ENCODE data around the gene LPCAT4. TPM values are rescaled to one million over a fixed set of nuclear protein-coding genes. Genes with fewer than 3 reads are reported as not detected.
"Not testable (repeated sequence)": the region's sequence is repeated elsewhere in the genome, so short reads cannot be mapped to it uniquely, and the experiment has no call there.

Gene LPCAT4, protein sequence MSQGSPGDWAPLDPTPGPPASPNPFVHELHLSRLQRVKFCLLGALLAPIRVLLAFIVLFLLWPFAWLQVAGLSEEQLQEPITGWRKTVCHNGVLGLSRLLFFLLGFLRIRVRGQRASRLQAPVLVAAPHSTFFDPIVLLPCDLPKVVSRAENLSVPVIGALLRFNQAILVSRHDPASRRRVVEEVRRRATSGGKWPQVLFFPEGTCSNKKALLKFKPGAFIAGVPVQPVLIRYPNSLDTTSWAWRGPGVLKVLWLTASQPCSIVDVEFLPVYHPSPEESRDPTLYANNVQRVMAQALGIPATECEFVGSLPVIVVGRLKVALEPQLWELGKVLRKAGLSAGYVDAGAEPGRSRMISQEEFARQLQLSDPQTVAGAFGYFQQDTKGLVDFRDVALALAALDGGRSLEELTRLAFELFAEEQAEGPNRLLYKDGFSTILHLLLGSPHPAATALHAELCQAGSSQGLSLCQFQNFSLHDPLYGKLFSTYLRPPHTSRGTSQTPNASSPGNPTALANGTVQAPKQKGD
- total RNA-seq: 10 to 100 TPM in 2 of 4 donors, 1 to 10 TPM in 2; 2.4 to 73.1 (median 7.3) TPM

DNA sequence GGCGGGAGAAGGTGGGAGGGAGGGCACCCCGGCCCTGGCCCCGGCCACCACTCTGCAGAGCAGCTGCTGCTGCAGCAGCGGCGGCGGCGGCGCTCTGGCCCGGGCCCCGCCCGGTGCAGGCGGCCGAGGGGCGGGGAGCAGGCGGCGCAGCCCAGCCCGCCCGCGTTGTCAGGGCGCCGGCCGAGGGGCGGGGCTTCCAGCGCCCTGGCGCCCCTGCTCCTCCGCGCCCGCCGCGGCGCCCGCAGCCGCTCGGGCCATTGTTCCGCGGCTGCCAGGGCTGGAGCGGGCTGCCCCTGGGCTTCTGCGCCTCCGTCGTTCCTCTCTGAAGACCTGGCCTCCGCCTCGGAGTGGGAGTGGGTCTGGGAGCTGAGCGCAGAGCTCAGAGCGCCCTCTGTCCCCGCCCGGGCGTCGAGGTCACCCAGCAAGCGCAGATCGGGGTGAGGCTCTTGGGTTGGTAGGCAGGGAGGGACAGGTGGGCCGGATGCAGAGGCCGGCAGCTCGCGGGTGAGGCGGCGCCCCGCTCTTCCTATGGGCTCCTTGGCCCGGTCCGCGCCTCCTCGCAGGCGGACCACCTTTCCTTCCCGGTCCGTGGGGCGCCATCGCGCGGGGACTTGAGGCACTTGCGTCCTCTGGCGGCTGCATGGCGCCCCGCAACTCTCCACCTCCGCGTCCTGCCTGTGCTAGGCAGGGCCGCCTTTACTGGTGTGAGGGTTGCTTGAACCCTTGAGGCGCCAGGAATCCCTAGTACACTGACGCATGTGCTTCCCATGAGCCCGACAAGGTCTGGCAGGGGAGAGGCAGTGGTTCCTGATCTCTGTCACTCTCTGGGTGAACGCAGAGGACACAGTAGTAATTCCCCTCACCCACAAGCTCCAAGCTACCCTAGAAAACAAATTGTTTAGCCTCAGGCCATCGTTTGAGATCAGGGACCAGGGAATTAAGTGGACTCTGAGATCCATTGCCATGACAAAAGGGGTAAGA, at the start of gene LPCAT4:
LPCAT4 (minus strand) TSS at position 96 of the 981 bp plus-strand sequence. CDS start 96 bp downstream, outside the sequence.
- Histone ChIP-seq H3K27ac (peak within 1 kb of the TSS; percentile 95 to 98), H3K27me3 (no peaks in the 10 kb centered on the region), H3K4me1 (no peaks in the 10 kb centered on the region), H3K36me3 (no peaks in the 10 kb centered on the region), H3K4me3 (peak within 1 kb of the TSS; percentile 89 to 97), H3K9me3 (no peaks in the 10 kb centered on the region)
- peak in 1 of 2 donors; percentile 69 for TF ChIP-seq POLR2A (IDR thresholded peaks at IDR 0.05)
- TF ChIP-seq, protein P1, sequence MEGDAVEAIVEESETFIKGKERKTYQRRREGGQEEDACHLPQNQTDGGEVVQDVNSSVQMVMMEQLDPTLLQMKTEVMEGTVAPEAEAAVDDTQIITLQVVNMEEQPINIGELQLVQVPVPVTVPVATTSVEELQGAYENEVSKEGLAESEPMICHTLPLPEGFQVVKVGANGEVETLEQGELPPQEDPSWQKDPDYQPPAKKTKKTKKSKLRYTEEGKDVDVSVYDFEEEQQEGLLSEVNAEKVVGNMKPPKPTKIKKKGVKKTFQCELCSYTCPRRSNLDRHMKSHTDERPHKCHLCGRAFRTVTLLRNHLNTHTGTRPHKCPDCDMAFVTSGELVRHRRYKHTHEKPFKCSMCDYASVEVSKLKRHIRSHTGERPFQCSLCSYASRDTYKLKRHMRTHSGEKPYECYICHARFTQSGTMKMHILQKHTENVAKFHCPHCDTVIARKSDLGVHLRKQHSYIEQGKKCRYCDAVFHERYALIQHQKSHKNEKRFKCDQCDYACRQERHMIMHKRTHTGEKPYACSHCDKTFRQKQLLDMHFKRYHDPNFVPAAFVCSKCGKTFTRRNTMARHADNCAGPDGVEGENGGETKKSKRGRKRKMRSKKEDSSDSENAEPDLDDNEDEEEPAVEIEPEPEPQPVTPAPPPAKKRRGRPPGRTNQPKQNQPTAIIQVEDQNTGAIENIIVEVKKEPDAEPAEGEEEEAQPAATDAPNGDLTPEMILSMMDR (IDR thresholded peaks at IDR 0.05): peak; percentile 93 to 97 (median 95)
- intact Hi-C loops (cut with DNase I; ENCODE audit: low total_unique reads): no loop called here
- DNase-seq: peak; percentile 83 to 86

DNA sequence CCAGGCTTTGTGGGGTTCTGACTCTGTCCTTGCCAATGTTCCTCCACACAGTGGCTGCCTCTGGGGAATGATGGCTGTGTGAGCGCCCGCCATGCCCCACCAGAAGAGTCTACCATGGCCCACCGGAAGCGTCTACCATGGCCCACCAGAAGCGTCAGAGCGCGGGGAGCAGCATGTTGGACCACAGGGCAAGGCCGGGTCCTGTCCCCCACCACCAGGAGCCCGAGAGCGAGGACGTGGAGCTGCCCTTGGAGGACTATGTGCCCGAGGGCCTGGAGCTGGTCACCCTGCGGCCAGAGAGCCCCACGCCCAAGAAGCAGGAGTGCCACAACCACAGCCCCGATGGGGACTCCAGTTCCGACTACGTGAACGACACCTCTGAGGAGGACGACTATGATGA, 42.5 kb upstream of the LPCAT4 start:
- H3K36me3 ChIP-seq; DNase-seq; H3K4me3 ChIP-seq; H3K4me1 ChIP-seq; H3K27me3 ChIP-seq; H3K9me3 ChIP-seq; H3K27ac ChIP-seq; intact Hi-C loops (cut with DNase I; ENCODE audit: low total_unique reads): not testable (repeated sequence)

DNA sequence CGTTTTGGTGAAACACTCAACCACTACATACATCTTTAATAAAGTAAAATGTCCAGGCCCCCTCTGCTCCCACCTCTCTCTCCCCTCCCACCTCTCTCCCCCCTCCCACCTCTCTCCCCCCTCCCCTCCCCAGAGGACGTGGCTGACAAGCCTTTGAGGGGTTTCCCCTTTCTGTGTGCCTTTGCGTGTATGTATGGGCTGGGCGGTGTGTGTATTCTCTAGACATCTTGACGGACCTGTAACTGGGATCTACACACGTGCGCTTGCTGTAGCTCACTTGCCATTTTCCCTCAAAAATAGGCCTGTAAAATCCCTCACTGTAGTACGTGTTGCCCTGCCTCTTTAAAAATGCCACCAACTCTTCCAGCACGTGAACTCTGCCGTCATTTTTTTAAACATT, 42.0 kb upstream of the LPCAT4 start:
- H3K27ac ChIP-seq; DNase-seq; intact Hi-C loops (cut with DNase I; ENCODE audit: low total_unique reads); H3K9me3 ChIP-seq; H3K4me3 ChIP-seq; H3K36me3 ChIP-seq; H3K27me3 ChIP-seq; H3K4me1 ChIP-seq: not testable (repeated sequence)

DNA sequence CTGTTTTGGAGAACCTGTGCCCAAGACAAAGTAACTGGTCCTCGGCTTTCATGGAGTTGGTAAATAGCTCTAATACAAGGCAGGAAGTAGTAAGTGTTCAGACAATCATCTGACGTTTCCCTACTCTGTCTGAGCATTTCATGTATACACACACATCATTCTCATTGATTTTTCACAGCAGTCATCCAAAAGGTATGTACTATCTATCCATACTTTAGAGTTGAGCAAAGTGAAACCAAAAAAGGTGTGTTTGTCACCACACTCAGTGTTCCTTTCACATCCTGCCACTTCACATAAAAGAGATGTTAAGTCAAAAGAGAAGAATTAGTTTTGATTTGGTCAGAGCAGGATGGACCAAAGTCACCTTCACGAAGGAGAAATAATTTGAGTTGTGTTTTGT, 36.9 kb upstream of the LPCAT4 start:
- H3K4me3 ChIP-seq: not testable (repeated sequence)

DNA sequence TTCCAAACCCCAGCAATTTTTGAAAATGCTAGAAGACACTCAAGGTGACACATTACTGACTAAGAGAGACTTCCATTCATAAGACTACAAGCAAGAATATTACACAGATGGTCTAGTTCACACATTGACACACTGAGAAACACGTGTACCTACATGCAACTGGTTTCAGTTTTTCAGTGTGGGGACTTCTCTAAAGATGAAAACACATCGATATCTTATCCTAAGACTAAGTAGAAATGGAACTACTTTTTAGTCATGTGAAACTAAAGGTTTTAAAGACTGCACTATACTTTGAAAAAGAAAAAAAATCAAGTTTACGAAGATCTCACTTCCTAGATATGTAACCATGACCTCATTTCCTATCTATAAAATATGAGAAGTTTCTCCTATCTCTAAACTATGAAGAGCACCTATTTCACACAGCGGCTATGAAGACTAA, 36.2 kb upstream of the LPCAT4 start:
- H3K4me3 ChIP-seq; H3K27ac ChIP-seq; H3K36me3 ChIP-seq; H3K4me1 ChIP-seq; H3K27me3 ChIP-seq; DNase-seq; intact Hi-C loops (cut with DNase I; ENCODE audit: low total_unique reads); H3K9me3 ChIP-seq: not testable (repeated sequence)

More for the DNA sequence above, 36.9 kb upstream of the LPCAT4 start:
- H3K27ac ChIP-seq; H3K4me1 ChIP-seq; DNase-seq; intact Hi-C loops (cut with DNase I; ENCODE audit: low total_unique reads); H3K27me3 ChIP-seq; H3K9me3 ChIP-seq; H3K36me3 ChIP-seq: not testable (repeated sequence)

DNA sequence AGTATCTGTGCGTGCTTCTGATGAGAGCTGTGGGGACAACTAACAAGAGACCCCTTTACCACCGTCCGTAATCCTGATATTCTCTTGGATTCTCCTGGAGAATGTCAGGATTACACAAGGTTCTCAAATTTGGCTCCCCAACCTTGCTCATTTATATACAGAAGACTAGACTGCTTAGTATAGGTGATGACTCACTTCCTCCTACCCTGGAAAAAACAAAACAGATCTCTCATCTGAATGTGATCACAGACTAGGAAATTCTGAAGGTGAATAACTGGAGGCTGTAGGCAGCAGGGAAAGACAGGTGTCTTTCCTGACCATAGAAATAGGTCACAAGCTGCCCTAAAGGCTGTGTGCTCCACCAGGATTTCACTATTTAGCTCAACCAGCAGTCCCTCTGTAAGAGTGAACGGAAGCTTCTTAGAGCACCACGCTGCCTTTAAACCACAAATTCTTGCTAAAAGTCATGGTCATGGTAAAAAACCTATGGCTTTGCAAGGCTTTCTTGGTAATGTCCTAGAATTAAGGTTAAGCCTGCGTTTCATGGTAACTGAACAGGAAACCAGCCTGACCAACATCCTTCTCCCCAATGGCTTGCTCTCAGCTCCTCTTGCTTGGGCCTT, 30.8 kb upstream of the LPCAT4 start:
- H3K4me1 ChIP-seq; H3K4me3 ChIP-seq; intact Hi-C loops (cut with DNase I; ENCODE audit: low total_unique reads); H3K9me3 ChIP-seq; DNase-seq; H3K27ac ChIP-seq; H3K27me3 ChIP-seq; H3K36me3 ChIP-seq: not testable (repeated sequence)

DNA sequence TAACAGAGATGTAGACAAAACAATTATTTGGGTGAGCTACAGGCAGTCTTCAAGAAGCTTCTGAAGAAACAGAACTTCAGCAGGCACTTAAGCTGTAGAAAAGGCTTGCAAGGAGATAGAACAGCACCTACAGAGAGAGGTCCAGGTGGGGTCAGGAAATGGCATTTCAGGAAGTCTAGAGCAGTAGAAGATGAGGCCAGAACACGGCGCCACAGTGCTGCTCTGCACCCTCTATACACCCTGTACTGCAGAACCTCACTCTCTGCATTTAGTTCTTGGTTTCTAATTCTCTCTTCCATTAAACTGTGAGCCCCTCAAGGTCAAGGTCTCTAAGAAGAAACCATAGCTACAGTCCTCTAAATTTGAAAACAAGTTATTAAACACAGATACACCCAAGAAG, 26.0 kb upstream of the LPCAT4 start:
- H3K4me3 ChIP-seq; DNase-seq; H3K27ac ChIP-seq; H3K4me1 ChIP-seq; H3K36me3 ChIP-seq; H3K27me3 ChIP-seq; intact Hi-C loops (cut with DNase I; ENCODE audit: low total_unique reads); H3K9me3 ChIP-seq: not testable (repeated sequence)

DNA sequence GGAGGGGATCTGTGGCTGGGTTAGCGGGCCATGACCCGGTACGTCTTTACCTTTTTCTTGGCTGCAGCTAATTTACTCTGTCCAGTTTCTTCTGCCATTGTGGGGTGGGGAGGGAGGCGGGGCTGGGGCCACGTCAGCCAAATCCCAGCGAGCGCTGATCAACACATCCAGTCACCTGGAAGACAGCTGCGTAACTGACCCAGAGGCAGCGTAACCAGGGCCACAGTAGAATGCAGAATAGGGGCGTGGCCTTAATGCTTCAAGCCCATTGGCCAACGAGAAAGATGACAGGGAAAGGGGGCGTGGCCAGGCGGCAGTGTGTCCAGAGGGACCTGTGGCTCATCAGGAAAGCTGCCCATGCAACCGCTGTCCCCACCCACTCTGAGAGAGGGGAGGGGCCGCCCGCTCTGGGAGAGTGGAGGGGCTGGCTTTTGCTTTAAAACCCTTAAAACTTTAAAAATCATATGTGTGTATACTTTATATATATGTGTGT, 22.6 kb upstream of the LPCAT4 start:
- H3K27me3 ChIP-seq; DNase-seq; intact Hi-C loops (cut with DNase I; ENCODE audit: low total_unique reads); H3K9me3 ChIP-seq; H3K4me1 ChIP-seq; H3K27ac ChIP-seq; H3K4me3 ChIP-seq; H3K36me3 ChIP-seq: not testable (repeated sequence)

DNA sequence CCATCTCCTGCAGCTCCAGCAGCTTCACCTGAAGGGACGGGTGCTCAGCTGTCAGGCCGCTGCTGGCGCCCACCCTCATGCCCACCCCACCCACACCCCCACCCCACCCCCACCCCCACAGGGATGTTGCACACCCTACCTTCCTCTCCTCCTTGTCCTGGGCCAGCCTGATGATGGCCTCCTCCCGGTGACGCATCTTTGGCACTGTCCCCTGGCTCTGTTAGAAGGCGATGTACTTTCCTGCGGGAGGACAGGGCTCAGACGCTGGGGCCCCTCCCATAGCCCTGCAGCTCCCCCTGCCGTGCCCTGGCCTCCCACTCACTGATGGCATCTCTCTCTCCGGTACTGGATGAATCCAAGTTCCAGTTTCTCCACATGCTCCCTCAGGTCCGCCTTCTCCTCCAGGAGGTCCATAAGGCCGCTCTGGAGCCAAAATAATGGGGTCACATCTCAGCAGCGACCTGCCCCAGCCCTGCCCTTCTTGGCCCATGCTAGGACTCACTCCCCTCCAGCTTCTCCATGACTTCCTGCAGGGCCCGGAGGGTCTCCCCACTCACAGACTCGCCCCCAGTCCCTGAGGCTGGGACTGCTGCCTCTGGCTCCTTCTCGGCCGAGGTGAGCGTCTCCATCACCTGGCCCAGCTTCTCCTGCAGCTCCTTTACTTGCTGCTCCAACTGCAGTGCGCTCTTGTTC, 15.0 kb upstream of the LPCAT4 start:
- intact Hi-C loops (cut with DNase I; ENCODE audit: low total_unique reads); H3K4me3 ChIP-seq; H3K36me3 ChIP-seq; H3K9me3 ChIP-seq; H3K4me1 ChIP-seq; DNase-seq; H3K27ac ChIP-seq; H3K27me3 ChIP-seq: not testable (repeated sequence)

DNA sequence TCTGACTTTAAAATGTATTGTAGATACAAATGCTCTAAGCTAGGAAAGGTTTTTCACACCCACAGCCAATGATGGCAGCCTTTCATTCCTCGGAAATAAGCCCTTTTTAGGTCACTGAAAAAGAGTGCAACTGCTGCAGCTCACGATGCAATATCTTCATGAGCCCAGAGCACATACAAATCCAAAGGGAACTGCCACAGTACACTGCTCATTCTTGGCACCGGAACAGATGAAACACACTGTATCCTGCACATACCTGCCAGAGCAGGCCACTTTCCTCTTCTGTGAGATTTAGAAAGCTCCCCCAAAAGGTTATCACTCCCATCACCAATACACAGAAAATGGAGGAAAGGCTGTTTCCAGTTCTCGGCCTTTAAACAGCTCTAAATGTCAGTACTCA, 13.5 kb upstream of the LPCAT4 start:
- DNase-seq; H3K27ac ChIP-seq; H3K36me3 ChIP-seq; H3K4me1 ChIP-seq; H3K4me3 ChIP-seq; H3K27me3 ChIP-seq; H3K9me3 ChIP-seq; intact Hi-C loops (cut with DNase I; ENCODE audit: low total_unique reads): not testable (repeated sequence)
